AG04449 (cell line): Measurements from ENCODE around the gene SCFD2.

Experiments used
- CTCF ChIA-PET: fragments of 350-600 bp; formaldehyde crosslinking; extraction: SDS; loops from one replicate; lab custom pipeline; 2021; ENCODE audit warnings: antibody characterized with exemption; lab: Yijun Ruan, JAX
- POLR2A ChIA-PET: fragments of 400-600, 350-600 bp; formaldehyde crosslinking; extraction: SDS; loops from one replicate; lab custom pipeline; 2020; ENCODE audit warnings: antibody characterized with exemption, inconsistent platforms; lab: Yijun Ruan, JAX
- DNase-seq: peaks from one replicate; pipeline ENCODE4 v3.0.0-alpha.2; 2010; ENCODE audit warnings: low read depth, low spot score
- H3K4me3 ChIP-seq: 2 replicates; pipeline ENCODE4 v1.5.1; 2011; ENCODE audit warnings: low read depth, mild to moderate bottlenecking, control low read depth, low read length
- TF ChIP-seq, protein P1 (sequence below): IDR thresholded peaks from one replicate; pipeline ENCODE4 v1.5.1; 2011; ENCODE audit warnings: mild to moderate bottlenecking, moderate library complexity, low read length, control low read depth, inconsistent platforms; ENCODE audit not compliant: insufficient read depth; ENCODE audit errors: missing control alignments

The SCFD2 gene

DNA sequence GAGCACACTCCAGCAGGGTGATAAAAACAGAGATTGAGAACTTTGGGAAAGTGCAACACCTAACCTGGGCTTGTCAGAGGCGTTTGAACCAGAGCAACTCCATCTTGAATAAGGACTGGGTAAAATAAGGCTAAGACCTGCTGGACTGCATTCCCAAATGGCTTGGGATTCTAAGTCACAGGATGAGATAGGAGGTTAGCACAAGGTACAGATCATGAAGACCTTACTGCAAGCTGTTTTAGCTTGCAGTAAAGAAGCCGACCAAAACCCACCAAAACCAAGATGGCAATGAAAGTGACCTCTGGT, 43.9 kb downstream of the SCFD2 start:
- DNase-seq, result no peak
- H3K4me3 ChIP-seq, result peak overlapping the region; percentile 33
- ChIA-PET POLR2A (interaction anchor here (0.6 to 1.5 kb wide), 4 partner anchors 15 to 769 kb away, joined by 3 to 6 read pairs (median 4); no protein-coding TSS in a partner anchor), CTCF (interaction anchor here (0.6 to 2.5 kb wide), 4 partner anchors 8 to 911 kb away, joined by 3 to 14 read pairs (median 3); no protein-coding TSS in a partner anchor)
- TF ChIP-seq, protein P1, sequence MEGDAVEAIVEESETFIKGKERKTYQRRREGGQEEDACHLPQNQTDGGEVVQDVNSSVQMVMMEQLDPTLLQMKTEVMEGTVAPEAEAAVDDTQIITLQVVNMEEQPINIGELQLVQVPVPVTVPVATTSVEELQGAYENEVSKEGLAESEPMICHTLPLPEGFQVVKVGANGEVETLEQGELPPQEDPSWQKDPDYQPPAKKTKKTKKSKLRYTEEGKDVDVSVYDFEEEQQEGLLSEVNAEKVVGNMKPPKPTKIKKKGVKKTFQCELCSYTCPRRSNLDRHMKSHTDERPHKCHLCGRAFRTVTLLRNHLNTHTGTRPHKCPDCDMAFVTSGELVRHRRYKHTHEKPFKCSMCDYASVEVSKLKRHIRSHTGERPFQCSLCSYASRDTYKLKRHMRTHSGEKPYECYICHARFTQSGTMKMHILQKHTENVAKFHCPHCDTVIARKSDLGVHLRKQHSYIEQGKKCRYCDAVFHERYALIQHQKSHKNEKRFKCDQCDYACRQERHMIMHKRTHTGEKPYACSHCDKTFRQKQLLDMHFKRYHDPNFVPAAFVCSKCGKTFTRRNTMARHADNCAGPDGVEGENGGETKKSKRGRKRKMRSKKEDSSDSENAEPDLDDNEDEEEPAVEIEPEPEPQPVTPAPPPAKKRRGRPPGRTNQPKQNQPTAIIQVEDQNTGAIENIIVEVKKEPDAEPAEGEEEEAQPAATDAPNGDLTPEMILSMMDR, result no peak

DNA sequence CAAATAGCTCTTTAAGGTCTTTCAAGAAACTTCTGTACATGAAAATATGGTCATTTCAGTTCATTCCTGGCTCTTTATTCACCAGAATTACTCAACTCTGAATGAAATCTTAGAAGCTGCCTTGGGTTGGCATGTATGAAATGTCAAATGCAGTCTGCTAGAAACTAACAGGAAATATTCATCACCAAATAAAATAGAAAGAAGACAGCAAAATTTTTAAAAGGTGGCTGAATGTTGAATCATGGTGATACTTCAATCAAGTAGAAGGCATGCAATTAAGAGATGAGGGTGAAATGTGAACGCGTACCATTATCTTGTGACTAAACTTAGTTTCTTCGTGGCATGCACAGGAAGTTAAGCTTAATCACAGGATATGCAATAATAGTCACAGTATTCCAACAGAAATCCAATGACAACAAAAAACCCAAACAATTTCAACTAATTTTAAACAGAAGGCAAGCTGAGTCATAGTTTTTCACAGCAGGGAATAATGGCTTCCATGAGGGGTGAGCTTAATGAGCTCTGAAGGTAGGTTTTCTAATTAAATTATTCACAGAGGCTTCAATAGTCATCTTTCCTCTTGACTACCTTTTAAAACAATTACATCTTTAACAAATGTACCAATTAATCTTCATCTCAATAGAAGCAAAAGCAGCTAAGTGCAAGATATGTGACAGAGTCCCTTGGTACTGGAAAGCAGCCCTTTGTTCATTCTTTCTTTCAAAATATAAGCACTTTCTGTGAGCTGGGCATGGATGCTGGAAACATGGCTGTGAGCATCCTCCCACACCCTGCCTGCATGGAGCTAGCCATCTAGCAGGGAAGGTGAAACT, 44.5 kb downstream of the SCFD2 start:
- H3K4me3 ChIP-seq, result peak overlapping the region; percentile 33
- TF ChIP-seq, protein P1, result no peak
- ChIA-PET CTCF (interaction anchor here (0.6 to 2.5 kb wide), 4 partner anchors 8 to 911 kb away, joined by 3 to 14 read pairs (median 3); no protein-coding TSS in a partner anchor), POLR2A (interaction anchor here (0.6 to 1.5 kb wide), 6 partner anchors 14 to 908 kb away, joined by 3 to 6 read pairs (median 4); partner anchors contain the start of gene PDGFRA)
- DNase-seq, result peak; percentile 83

GRCh38 chr4:53315300-53315699, 50.6 kb downstream of the SCFD2 start:
- ChIA-PET CTCF (no interaction called here), POLR2A (no interaction called here)
- DNase-seq, result no peak
- no peak overlapping the region for H3K4me3 ChIP-seq
- TF ChIP-seq, protein P1, result no peak

GRCh38 chr4:53314252-53314651, 51.6 kb downstream of the SCFD2 start:
- ChIA-PET POLR2A (no interaction called here), CTCF (interaction anchor here (0.6 to 1.5 kb wide), 6 partner anchors 8 to 914 kb away, joined by 3 to 5 read pairs (median 3); partner anchors contain the start of gene PDGFRA)
- H3K4me3 ChIP-seq, result no peak overlapping the region
- no peak for DNase-seq
- TF ChIP-seq, protein P1, result no peak

GRCh38 chr4:53313510-53313909, 52.4 kb downstream of the SCFD2 start:
- TF ChIP-seq, protein P1, result peak; percentile 32
- POLR2A ChIA-PET, result no interaction called here
- CTCF ChIA-PET, result interaction anchor here (0.6 to 1.5 kb wide), 7 partner anchors 8 to 915 kb away, joined by 3 to 5 read pairs (median 3); partner anchors contain the start of gene PDGFRA
- DNase-seq, result no peak
- no peak overlapping the region for H3K4me3 ChIP-seq
